HG02759 (cell line): ENCODE data around the gene GRIK3.

Source experiments
- ATAC-seq: cut with Tn5 transposase; IDR thresholded peaks from one replicate; pipeline ENCODE4 v1.9.1; 2021; ENCODE audit warnings: mild to moderate bottlenecking, moderate library complexity; ENCODE audit not compliant: unreplicated experiment

The GRIK3 gene

GRCh38 chr1:36796106-36796590, 238.2 kb downstream of the GRIK3 start:
- no peak for ATAC-seq

GRCh38 chr1:36794460-36794859, 239.9 kb downstream of the GRIK3 start:
- ATAC-seq = no peak

DNA sequence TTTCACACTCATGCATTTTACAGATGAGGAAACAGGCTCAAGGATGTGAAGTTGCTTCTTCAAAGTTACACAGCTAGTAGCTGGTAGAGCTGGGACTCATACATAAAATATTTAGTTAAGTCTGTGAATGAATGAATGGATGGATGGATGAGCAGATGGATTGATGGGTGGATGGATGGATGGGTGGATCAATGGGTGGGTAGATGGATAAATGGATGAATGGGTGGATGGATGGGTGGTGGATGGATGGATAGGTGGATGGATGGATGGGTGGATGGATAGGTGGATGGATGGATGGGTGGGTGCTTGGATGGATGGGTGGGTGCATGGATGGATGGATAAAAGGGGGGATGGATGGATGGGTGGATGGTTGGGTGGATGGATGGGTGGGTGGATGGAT, 240.9 kb downstream of the GRIK3 start:
- no peak for ATAC-seq

GRCh38 chr1:36792292-36792691, 242.0 kb downstream of the GRIK3 start:
- ATAC-seq = no peak

GRCh38 chr1:36790191-36790590, 244.1 kb downstream of the GRIK3 start:
- ATAC-seq = no peak

DNA sequence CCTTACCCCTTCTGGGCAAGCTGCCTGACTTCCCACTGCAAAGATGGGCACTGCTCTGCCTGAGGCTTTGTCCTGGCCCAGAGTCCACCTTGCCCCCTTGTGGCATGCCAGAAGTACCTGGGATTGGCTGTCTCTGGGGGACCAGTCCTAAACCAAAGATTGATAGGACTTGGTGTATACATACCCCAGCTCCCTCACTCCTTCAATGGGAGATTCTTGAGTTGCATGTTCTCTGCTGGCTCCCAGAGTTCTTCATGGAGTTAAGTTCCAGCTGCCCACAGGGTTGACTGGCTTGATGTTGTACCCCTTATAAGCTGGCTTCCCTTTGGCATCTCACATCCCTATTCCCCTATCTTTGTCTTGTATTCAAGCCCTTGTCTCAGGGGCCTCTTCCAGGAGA, 244.8 kb downstream of the GRIK3 start:
- no peak for ATAC-seq

- ATAC-seq = no peak
Observed at GRCh38 chr1:36787312-36787913, 246.9 kb downstream of the GRIK3 start.

GRCh38 chr1:36786425-36786824, 247.9 kb downstream of the GRIK3 start:
- ATAC-seq = no peak

DNA sequence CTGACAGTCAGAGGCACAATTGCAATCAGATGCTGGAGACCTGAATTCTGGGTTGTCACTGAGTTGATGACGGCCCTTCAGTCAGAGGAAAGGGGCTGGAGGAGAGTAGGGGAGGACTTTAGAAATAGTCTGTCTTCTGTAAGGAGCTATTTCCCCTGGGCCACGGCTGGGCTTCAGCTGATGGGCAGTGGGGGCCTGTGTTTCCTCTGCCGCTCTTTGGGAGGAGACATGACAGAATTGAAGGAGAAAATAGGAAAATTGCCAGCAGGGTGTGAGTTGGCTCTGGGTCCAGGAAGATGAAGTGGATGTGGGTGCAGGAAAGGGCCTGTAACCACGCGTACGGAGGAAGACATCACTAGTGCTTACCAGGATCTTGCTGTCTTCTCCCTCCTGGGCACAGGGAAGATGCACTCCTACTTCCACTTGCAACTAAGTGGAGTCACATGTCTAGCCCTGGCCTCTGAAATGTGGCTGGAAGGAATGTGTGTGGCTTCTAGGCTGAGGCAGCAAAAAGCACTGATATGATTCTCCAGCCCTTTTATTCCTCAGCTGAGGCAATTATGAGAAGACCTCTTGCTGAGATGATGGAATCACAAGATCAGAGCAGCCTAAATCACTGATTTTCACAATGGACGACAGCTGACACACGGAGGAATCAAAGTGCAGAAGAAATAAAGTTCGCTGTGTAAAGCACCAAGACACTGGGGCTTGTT, 250.0 kb downstream of the GRIK3 start:
- no peak for ATAC-seq

GRCh38 chr1:36783475-36783874, 250.8 kb downstream of the GRIK3 start:
- no peak for ATAC-seq

DNA sequence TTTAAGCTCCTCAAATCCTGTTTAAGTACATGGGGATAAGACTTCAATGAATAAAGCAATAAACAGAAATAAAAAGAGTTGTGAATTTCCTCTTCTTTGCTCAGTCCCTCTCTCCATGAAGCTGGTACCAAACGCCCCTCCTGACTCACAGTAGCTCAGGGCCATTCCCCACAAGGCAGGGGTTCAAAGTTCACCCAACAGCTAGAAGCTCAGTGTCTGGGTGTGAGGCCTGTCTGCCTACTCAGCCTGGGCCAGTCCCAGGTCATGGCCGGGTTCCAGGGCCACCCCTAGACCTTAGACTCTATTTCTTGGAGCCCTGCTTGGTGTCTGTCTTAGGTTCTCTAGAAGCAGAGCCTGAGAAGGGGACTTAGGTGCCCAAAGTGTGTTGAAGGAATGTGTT, 251.5 kb downstream of the GRIK3 start:
- ATAC-seq = no peak

DNA sequence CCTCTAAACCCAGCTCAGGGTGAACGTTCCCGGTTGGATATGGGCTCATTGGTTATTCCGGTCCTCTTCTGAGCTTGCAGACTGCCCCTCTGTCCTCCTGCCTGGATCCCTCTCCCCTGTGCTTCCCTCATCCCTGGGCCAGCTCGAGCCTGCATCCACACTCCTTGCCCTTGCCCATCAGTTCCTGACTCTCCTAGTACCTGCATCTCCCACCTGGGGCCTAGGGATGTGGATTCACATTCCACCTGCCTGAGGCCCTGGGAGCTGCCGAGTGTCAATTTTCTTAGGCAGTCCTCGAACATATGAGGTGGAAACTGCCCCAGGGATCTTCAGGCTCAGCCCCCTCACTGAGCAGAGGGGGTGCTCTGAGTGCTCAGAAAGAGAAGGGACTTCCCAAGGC, 252.2 kb downstream of the GRIK3 start:
- ATAC-seq = no peak

DNA sequence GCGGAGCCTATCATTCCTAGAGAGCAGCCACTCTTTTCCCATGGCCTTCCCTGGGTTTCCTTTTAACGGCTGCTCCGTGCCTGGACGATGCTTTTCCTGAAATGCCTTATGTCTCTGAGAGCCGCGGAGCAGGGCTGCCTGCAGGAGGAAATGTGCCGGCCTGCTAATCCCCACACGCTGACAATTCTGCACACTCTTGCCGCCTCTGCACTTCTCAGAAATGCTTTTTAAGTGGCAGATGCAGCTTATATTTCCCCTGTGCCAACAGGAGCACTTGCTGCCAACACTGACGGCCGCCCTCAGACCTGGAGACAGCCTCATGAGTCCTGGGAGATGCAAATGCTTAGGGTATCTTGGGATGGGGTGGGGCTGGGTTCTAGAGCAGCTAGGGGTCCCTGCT, 253.2 kb downstream of the GRIK3 start:
- ATAC-seq = no peak

- no peak for ATAC-seq
Observed at GRCh38 chr1:36778740-36779139, 255.6 kb downstream of the GRIK3 start.

GRCh38 chr1:36776948-36777831, 257.1 kb downstream of the GRIK3 start:
- no peak for ATAC-seq

GRCh38 chr1:36776256-36776655, 258.1 kb downstream of the GRIK3 start:
- ATAC-seq = no peak

- no peak for ATAC-seq
Observed at GRCh38 chr1:36775716-36776115, 258.6 kb downstream of the GRIK3 start.

- no peak for ATAC-seq
Observed at GRCh38 chr1:36773827-36774541, 260.3 kb downstream of the GRIK3 start.

DNA sequence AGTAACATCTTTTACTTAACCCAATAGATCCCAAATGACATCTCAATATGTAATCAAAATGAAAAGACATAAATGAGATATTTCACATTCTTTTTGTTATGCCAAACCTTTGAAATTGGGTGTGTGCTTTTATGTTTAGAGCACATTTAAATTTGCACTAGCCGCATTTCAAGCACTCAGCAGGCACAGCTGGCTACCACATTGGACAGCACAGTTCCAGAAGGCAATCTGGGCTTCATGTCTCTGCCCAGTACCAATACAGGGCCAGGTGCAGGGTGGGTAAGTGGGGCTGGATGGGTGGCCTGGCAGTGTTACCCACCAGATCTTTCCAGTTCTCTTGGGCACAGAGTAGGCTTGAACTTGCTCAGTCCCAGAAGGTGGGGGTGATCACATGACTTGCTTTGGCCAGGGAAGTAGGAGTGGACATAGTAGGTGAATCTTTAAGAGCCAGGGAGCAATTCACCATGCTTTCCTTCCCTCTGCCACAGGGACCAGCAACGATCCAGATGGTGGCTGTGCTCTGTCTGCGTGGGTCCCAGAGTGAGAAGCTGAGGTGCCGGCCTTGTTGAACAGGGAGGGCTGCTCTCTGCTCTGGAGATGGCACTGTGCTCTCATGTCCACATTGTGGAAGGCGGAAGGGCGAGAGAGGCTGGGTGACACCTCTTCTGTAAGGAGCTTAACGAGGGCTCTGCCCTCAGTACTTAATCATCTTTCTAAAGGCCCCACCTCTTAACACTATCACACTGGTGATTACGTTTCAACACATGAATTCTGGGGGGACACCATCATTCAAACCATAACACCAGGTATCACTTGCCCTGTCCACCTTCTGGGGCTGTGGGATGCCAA, 261.4 kb downstream of the GRIK3 start:
- no peak for ATAC-seq

- no peak for ATAC-seq
Observed at GRCh38 chr1:36771660-36772284, 262.5 kb downstream of the GRIK3 start.
